ENCODE results near the gene TRPM4. TPM values are rescaled to one million over a fixed set of nuclear protein-coding genes. Genes with fewer than 3 reads are reported as not detected.
"Not testable (repeated sequence)": the region's sequence is repeated elsewhere in the genome, so short reads cannot be mapped to it uniquely, and the experiment has no call there.

Gene TRPM4
- total RNA-seq, 4 donors from 2014 or later, result 50.7 to 76.2 (median 70.3) TPM

- 0 to 1% methylated on average over 46 to 57 of the region's 85 CpGs for WGBS, 2 donors
- DNase-seq (ENCODE audit: low spot score in 2 of 2), result peak; percentile 91 to 99
- intact Hi-C loops (cut with DNase I; ENCODE audit: low total_unique reads), result no loop called here
- peak within 1 kb of the TSS; percentile 36 for H3K4me3 ChIP-seq (ENCODE audit: low read depth, poor library complexity, severe bottlenecking)
- TF ChIP-seq, protein P1, sequence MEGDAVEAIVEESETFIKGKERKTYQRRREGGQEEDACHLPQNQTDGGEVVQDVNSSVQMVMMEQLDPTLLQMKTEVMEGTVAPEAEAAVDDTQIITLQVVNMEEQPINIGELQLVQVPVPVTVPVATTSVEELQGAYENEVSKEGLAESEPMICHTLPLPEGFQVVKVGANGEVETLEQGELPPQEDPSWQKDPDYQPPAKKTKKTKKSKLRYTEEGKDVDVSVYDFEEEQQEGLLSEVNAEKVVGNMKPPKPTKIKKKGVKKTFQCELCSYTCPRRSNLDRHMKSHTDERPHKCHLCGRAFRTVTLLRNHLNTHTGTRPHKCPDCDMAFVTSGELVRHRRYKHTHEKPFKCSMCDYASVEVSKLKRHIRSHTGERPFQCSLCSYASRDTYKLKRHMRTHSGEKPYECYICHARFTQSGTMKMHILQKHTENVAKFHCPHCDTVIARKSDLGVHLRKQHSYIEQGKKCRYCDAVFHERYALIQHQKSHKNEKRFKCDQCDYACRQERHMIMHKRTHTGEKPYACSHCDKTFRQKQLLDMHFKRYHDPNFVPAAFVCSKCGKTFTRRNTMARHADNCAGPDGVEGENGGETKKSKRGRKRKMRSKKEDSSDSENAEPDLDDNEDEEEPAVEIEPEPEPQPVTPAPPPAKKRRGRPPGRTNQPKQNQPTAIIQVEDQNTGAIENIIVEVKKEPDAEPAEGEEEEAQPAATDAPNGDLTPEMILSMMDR (IDR thresholded peaks at IDR 0.05), result no peak
- TF ChIP-seq POLR2A (IDR thresholded peaks at IDR 0.05), result no peak
Observed at GRCh38 chr19:49118565-49119410, 38.8 kb upstream of the TRPM4 start, which contains the start of gene C19orf73. Gene C19orf73, minus strand, starts transcription at chr19:49119143. Its CDS starts 121 bp downstream, at chr19:49119022.

- no peak for TF ChIP-seq POLR2A (IDR thresholded peaks at IDR 0.05)
- TF ChIP-seq, protein P1 (IDR thresholded peaks at IDR 0.05), result no peak
- peak in 1 of 2 donors; percentile 94 for DNase-seq (ENCODE audit: low spot score in 2 of 2)
- intact Hi-C loops (cut with DNase I; ENCODE audit: low total_unique reads), result no loop called here
- peak within 1 kb of the TSS; percentile 36 for H3K4me3 ChIP-seq (ENCODE audit: low read depth, poor library complexity, severe bottlenecking)
- WGBS, 2 donors, result 0 to 1% methylated on average over 7 to 44 of the region's 90 CpGs
Observed at GRCh38 chr19:49119411-49120324, 37.9 kb upstream of the TRPM4 start, which contains the start of gene PPFIA3. Gene PPFIA3, plus strand, starts transcription at chr19:49119544. Its CDS starts 8,330 bp downstream, at chr19:49127874.

DNA sequence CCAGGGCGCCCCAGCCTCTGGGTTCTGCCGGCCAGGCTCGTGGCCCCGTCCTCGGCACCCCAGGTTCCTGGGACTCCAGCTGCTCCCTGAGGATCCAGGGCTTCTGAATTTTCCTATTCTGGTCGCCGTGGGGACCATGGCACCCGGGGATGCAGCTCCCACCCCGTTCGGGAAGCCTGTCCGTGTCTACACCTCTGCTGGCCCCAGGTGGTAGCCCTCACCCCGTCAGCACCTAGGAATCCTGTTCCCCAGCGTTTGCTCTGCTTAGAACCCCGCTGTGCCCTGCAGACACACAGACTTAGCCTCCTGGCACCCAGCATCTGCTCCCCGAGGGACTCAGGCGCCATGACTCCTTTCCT lies 37.3 kb upstream of the TRPM4 start:
- no peak for TF ChIP-seq POLR2A (IDR thresholded peaks at IDR 0.05)
- TF ChIP-seq, protein P1 (IDR thresholded peaks at IDR 0.05), result no peak
- no peak overlapping the region for H3K4me3 ChIP-seq (ENCODE audit: low read depth, poor library complexity, severe bottlenecking)
- DNase-seq (ENCODE audit: low spot score in 2 of 2), result no peak
- 15 to 16% methylated on average over 16 of the region's 16 CpGs for WGBS, 2 donors
- intact Hi-C loops (cut with DNase I; ENCODE audit: low total_unique reads), result no loop called here

GRCh38 chr19:49120868-49121267 lies 36.7 kb upstream of the TRPM4 start:
- no peak overlapping the region for H3K4me3 ChIP-seq (ENCODE audit: low read depth, poor library complexity, severe bottlenecking)
- TF ChIP-seq, protein P1 (IDR thresholded peaks at IDR 0.05), result no peak
- TF ChIP-seq POLR2A (IDR thresholded peaks at IDR 0.05), result no peak
- 91 to 94% methylated on average over 2 of the region's 2 CpGs for WGBS, 2 donors
- intact Hi-C loops (cut with DNase I; ENCODE audit: low total_unique reads), result no loop called here
- DNase-seq (ENCODE audit: low spot score in 2 of 2), result no peak

DNA sequence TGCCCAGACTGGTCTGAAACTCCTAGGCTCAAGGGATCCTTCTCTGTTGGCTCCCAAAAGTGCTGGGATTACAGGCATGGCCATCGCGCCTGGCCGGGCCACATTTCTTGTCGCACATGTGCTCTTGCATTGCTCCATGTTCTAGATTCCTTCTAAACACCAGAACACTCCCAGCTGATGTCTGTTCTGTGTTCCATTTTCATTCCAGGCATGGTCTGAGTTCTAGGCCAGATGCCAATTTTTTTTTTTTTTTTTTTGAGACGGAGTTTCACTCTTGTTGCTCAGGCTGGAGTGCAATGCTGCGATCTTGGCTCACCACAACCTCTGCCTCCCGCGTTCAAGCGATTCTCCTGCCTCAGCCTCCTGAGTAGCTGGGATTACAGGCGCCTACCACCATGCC lies 35.8 kb upstream of the TRPM4 start:
- intact Hi-C loops (cut with DNase I; ENCODE audit: low total_unique reads); H3K4me3 ChIP-seq (ENCODE audit: low read depth, poor library complexity, severe bottlenecking); DNase-seq (ENCODE audit: low spot score in 2 of 2): not testable (repeated sequence)
- WGBS, 2 donors, result 62 to 68% methylated on average over 10 of the region's 10 CpGs

DNA sequence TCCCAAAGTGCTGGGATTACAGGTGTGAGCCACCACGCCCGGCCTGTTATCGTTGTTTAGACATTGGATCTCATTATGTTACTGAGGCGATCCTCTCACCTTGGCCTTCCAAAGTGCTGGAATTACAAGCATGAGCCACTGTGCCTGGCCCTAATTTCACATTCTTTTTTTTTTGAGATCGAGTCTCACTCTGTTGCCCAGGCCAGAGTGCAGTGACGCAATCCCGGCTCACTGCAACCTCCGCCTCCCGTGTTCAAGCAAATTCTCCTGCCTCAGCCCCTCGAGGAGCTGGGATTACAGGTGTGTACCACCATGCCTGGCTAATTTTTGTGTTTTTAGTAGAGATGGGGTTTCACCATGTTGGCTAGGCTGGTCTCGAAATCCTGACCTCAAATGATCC lies 34.3 kb upstream of the TRPM4 start:
- H3K4me3 ChIP-seq (ENCODE audit: low read depth, poor library complexity, severe bottlenecking); intact Hi-C loops (cut with DNase I; ENCODE audit: low total_unique reads); DNase-seq (ENCODE audit: low spot score in 2 of 2): not testable (repeated sequence)
- 92 to 93% methylated on average over 11 of the region's 11 CpGs for WGBS, 2 donors
